NCI-H446 (cell line): ENCODE results near the gene KIF26B.

Source experiments
- DNase-seq, 2 experiments: peaks; one replicate each; lab custom pipeline; 2025; lab: John Stamatoyannopoulos, UW

The KIF26B gene

GRCh38 chr1:245598524-245599305, 443.9 kb downstream of the KIF26B start:
- DNase-seq, result no peak

DNA sequence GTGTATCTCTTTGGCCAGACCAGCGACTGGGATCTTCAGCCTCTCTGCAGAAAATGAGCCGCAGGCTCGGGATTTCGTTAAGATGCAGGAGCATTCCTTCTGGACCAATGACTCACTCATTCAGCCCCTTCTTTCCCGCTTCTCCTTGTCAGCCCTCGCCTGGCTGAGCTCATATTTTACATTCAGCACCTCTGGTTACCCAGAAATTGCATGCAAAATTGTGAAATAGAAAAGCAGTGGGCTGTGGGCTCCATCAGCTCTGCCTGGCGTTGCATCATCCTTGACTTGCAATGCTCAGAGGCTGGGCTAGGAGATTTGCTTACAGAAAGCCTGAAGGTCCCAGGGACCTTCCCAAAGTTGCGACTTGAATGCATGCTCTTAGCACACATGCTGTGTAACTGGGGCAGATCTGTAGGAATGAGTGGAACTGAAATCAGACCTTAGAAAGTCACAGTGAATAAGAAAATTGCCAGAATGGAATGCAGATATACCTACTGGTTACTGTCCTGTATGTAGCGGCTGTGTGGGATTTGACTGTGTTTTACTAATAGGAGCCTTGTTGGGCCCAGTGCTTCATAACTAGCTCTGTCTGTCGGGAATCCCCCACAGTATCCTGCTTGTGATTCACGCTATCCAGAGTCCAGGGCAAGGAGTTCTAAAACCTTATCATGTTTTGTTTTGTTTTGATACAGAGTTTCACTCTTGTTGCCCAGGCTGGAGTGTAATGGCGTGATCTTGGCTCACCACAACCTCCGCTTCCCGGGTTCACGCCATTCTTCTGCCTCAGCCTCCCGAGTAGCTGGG, 444.8 kb downstream of the KIF26B start:
- no peak for DNase-seq

DNA sequence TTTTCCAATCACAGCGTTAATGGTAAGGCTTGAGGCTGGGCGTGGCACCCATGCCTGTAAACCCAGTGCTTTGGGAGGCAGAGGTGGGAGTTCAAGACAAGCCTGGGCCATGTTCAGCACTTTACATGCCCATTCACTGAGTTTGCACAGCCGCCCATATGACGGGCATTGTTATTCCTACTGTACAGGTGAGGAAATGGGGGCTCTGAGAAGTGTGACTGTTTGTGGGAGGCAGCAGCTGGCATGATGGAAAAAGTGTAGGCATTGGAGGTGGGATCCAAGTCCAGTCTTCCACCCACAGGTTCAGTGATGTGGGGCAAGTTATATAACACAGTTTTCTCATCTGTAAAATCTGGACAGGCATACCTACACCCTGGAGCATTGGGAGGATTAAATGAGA, 445.9 kb downstream of the KIF26B start:
- DNase-seq, result no peak

- no peak for DNase-seq
Measured at GRCh38 chr1:245603311-245603865, 448.6 kb downstream of the KIF26B start.

GRCh38 chr1:245604979-245605378, 450.2 kb downstream of the KIF26B start:
- DNase-seq, result no peak

- peak in 1 of 2 experiments; percentile 36 for DNase-seq
Measured at GRCh38 chr1:245605480-245606156, 450.8 kb downstream of the KIF26B start.

- DNase-seq, result no peak
Measured at GRCh38 chr1:245606157-245606725, 451.5 kb downstream of the KIF26B start.

DNA sequence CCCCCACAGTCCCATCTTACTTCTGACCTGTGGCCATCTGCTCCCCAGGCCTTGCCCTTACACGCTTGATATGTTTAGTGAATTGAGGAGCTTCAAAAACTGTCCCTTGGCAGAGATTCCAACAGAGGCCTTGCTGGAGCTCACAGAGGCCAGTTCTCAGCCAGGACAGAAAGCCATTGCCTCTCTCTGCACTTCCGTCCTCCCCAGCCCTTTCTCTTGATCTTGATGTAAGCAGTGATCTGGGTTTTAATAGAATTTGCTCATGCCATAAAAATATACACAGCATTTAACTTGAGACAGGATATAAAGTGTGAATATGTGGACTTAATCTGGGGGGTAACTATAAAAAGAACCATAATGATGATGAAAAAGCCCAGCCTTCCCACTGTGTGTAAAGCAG, 453.5 kb downstream of the KIF26B start:
- DNase-seq, result no peak

- no peak for DNase-seq
Measured at GRCh38 chr1:245609354-245610150, 454.8 kb downstream of the KIF26B start.

GRCh38 chr1:245611251-245611650, 456.5 kb downstream of the KIF26B start:
- DNase-seq, result no peak

DNA sequence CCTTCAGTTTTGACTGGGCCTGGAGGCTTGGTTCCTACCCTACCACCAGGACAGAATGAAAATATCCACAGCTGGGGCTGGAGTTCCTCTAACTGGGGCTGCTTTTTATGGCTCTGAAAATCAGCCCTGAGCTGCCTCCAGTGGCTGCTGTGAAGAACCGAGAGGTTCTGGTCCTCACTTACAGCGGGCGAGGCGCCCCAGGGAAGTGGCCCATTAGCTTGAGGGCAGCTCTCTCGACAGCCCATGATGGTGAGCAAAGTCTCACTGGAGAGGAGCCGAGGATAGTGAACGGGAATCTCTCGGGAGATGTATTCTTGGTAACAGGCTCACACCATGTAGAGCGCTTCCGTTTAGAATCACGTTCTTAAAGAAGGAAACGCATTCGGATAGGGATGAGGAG, 459.7 kb downstream of the KIF26B start:
- no peak for DNase-seq

DNA sequence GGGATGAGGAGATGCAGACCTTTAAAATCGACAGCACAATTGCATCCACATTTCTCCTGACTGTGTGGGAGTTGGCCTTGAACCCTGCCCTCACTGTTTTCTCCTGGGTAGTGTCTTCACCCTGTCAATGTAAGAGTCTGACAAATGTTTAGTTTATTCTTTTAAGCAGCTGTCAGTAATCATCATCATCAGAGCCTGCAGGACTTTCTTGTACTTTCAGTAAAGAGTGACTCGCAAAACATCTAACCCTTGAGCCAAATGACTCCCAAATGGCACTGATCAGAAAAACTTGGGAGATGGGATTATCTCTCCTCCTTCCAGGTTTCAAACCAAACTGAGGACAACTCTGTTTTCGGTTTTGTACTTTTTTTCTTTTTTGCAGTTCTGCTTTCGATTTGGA, 460.2 kb downstream of the KIF26B start:
- no peak for DNase-seq

DNA sequence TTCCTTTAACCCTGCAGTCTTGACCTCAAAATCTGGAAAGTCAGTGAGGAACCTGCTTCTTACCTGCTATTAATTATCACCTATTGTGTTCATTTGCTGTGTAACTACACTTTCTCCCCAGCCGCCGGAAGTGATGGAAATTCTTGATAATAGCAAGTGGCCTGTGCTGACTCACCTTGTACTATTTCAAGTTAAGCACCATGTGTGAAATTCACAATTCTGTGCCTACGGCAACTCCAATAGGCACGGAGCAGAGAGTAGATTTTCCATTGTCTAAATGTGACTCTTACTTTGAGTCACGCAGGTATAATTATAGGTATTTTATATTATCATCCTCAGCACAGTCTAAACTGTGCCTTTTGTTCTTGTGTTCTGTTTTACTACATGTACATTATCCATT, 466.8 kb downstream of the KIF26B start:
- DNase-seq, result no peak

GRCh38 chr1:245622332-245623014, 467.7 kb downstream of the KIF26B start:
- DNase-seq, result no peak

- DNase-seq, result no peak
Measured at GRCh38 chr1:245641384-245641783, 486.6 kb downstream of the KIF26B start.

GRCh38 chr1:245645406-245645805, 490.6 kb downstream of the KIF26B start:
- no peak for DNase-seq

GRCh38 chr1:245645894-245646293, 491.1 kb downstream of the KIF26B start:
- DNase-seq, result no peak

- no peak for DNase-seq
Measured at GRCh38 chr1:245648749-245649522, 494.2 kb downstream of the KIF26B start.

GRCh38 chr1:245649666-245650065, 494.9 kb downstream of the KIF26B start:
- no peak for DNase-seq

- DNase-seq, result no peak
Measured at GRCh38 chr1:245650441-245650960, 495.7 kb downstream of the KIF26B start.
